ENCODE measurements around the gene RFX1. TPM values are rescaled to one million over a fixed set of nuclear protein-coding genes. Genes with fewer than 3 reads are reported as not detected.
A peak's percentile ranks its signal among the peaks of the same experiment; 100 is the strongest.

The RFX1 gene
- total and polyA plus RNA-seq, 2 of the 13 experiments (the other 11 are each of a cell fraction or from before 2014, with no cell fraction given), result 1.1 to 1.3 TPM

DNA sequence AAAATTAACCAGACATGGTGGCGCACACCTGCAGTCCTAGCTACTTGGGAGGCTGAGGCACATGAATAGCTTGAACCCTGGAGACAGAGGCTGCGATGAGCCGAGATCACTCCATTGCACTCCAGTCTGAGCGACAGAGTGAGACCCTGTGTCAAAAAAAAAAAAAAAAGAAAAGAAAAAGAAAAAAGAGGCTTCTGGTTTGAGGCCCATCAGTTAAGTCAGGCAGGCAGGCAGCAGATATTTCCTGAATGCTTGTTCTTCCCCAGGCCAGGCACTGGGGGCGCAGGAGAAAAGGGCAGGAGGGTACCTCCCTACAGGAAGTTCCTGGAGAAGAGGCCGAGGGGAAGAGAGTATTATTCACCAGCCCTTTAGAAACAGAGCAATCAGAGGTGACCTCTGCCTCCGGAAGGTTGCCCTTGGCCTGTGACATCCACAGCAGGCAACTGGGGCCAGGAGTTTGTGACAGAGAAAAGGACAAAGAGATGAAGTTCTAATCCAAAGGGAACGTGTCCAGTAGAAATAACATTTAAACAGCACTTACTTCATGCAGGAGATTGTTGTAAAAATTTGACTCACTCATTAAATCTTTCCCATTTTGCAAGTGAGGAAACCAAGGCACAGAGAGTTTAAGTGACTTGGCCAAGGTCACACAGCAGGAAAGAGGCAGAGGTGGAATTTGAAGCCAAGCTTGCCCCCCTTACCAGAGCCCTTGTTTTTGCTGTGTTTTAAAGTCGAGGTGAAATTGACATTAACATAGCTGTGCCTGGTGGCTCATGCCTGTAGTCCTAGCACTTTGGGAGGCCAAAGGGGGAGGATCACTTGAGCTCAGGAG, 17.5 kb upstream of the RFX1 start:
- no peak overlapping the region for H3K4me3 ChIP-seq (replicated peaks in 1 of 3; ENCODE audit: insufficient read depth in 1 of 3, low read depth in 2 of 3, low read length in 3 of 3)
- no peak overlapping the region for H3K9ac ChIP-seq (ENCODE audit: insufficient read depth, low read depth, low read length)
- peaks cover 0 to 10% of the 10 kb centered on the region in 2 experiments; a peak in 2 of 5 replicates for H3K27me3 ChIP-seq (ENCODE audit: control insufficient read depth in 1 of 2, insufficient read depth in 2 of 2, low read length in 2 of 2)
- no TSS peak for BruUV-seq (replicated peaks)
- FAIRE-seq, result peak; percentile 93
- POLR2A ChIA-PET, result no interaction called here
- DNase-seq (ENCODE audit: low spot score), result peak; percentile 85
- peaks cover 45% of the 10 kb centered on the region for H3K4me1 ChIP-seq (ENCODE audit: insufficient read depth, low read length)
- peak overlapping the region; percentile 28 for H3K27ac ChIP-seq (ENCODE audit: extremely low read length, insufficient read depth, low read length)
- H3K79me2 ChIP-seq (ENCODE audit: insufficient read depth, low read length), result no peaks in the 10 kb centered on the region
- ATAC-seq, result peak; percentile 96
- no peaks in the 10 kb centered on the region for H4K20me1 ChIP-seq (ENCODE audit: insufficient read depth, low read length)
- no peak overlapping the region for H2AFZ ChIP-seq (ENCODE audit: low read length)
- WGBS (ENCODE audit: low lambda C conversion rate), result 27% methylated on average over 9 of the region's 9 CpGs
- H3K36me3 ChIP-seq (replicated peaks in 1 of 2; ENCODE audit: control insufficient read depth in 1 of 2, insufficient read depth in 2 of 2, low read length in 2 of 2), result no peaks in the 10 kb centered on the region
- in situ Hi-C loops (cut with HindIII; ENCODE audit: extremely low pct_ligation_motif_present, low pct_unique_long_range_greater_than_20kb) (no loop called here), intact Hi-C loops (cut with micrococcal nuclease; ENCODE audit: unreplicated experiment) (loop anchor here (2.0 kb wide), 1 partner anchor 117 kb away; the partner anchor contains the start of genes BRME1 and CC2D1A)
- CTCF ChIA-PET (ENCODE audit: low intra/inter-chr PET ratio, low total read pairs), result no interaction called here
- peak overlapping the region; percentile 33 for H3K4me2 ChIP-seq (ENCODE audit: low read depth, low read length)
- no peaks in the 10 kb centered on the region for H3K9me3 ChIP-seq (ENCODE audit: low read length)
- TF ChIP-seq KDM2A (CRISPR knock-in tag; IDR thresholded peaks at IDR 0.05; ENCODE audit: borderline replicate concordance, low read depth) (peak; percentile 15; the same call in 1 of the 2 replicates), ADNP (CRISPR knock-in tag; IDR thresholded peaks at IDR 0.05) (0 out of 2 replicates have a peak, but pooled peaks have one; percentile 27), CCDC6 (CRISPR knock-in tag; IDR thresholded peaks at IDR 0.05) (0 out of 2 replicates have a peak, but pooled peaks have one; percentile 55), ZNF878 (CRISPR knock-in tag; IDR thresholded peaks at IDR 0.05) (peak; percentile 56; the same call in 1 of the 2 replicates), KAT8 (CRISPR knock-in tag; IDR thresholded peaks at IDR 0.05) (peak; percentile 77), EP300 (IDR thresholded peaks at IDR 0.05; ENCODE audit: low read depth in 2 of 2, low read length in 2 of 2) (peak in 1 of 2 experiments; percentile 38; a peak in 1 of 4 replicates), EP300 (CRISPR knock-in tag; IDR thresholded peaks at IDR 0.05; ENCODE audit: borderline replicate concordance) (no peak), ZBTB7B (CRISPR knock-in tag; IDR thresholded peaks at IDR 0.05) (peak; percentile 32; the same call in 1 of the 2 replicates), GATAD1 (CRISPR knock-in tag; IDR thresholded peaks at IDR 0.05) (0 out of 2 replicates have a peak, but pooled peaks have one; percentile 25), NR2C2 (CRISPR knock-in tag; IDR thresholded peaks at IDR 0.05; ENCODE audit: borderline replicate concordance) (peak; percentile 72; the same call in 1 of the 2 replicates), MED1 (CRISPR knock-in tag; IDR thresholded peaks at IDR 0.05) (peak; percentile 56; the same call in 1 of the 2 replicates), MAFG (CRISPR knock-in tag; IDR thresholded peaks at IDR 0.05) (no peak), ZFP41 (CRISPR knock-in tag; IDR thresholded peaks at IDR 0.05; ENCODE audit: borderline replicate concordance) (no peak), ELF3 (CRISPR knock-in tag; IDR thresholded peaks at IDR 0.05) (peak; percentile 97)
- TF ChIP-seq, protein P1, sequence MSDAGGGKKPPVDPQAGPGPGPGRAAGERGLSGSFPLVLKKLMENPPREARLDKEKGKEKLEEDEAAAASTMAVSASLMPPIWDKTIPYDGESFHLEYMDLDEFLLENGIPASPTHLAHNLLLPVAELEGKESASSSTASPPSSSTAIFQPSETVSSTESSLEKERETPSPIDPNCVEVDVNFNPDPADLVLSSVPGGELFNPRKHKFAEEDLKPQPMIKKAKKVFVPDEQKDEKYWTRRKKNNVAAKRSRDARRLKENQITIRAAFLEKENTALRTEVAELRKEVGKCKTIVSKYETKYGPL (CRISPR knock-in tag; IDR thresholded peaks at IDR 0.05), result no peak
- TF ChIP-seq, protein P2, sequence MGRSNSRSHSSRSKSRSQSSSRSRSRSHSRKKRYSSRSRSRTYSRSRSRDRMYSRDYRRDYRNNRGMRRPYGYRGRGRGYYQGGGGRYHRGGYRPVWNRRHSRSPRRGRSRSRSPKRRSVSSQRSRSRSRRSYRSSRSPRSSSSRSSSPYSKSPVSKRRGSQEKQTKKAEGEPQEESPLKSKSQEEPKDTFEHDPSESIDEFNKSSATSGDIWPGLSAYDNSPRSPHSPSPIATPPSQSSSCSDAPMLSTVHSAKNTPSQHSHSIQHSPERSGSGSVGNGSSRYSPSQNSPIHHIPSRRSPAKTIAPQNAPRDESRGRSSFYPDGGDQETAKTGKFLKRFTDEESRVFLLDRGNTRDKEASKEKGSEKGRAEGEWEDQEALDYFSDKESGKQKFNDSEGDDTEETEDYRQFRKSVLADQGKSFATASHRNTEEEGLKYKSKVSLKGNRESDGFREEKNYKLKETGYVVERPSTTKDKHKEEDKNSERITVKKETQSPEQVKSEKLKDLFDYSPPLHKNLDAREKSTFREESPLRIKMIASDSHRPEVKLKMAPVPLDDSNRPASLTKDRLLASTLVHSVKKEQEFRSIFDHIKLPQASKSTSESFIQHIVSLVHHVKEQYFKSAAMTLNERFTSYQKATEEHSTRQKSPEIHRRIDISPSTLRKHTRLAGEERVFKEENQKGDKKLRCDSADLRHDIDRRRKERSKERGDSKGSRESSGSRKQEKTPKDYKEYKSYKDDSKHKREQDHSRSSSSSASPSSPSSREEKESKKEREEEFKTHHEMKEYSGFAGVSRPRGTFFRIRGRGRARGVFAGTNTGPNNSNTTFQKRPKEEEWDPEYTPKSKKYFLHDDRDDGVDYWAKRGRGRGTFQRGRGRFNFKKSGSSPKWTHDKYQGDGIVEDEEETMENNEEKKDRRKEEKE (IDR thresholded peaks at IDR 0.05), result no peak
- TF ChIP-seq, protein P3, sequence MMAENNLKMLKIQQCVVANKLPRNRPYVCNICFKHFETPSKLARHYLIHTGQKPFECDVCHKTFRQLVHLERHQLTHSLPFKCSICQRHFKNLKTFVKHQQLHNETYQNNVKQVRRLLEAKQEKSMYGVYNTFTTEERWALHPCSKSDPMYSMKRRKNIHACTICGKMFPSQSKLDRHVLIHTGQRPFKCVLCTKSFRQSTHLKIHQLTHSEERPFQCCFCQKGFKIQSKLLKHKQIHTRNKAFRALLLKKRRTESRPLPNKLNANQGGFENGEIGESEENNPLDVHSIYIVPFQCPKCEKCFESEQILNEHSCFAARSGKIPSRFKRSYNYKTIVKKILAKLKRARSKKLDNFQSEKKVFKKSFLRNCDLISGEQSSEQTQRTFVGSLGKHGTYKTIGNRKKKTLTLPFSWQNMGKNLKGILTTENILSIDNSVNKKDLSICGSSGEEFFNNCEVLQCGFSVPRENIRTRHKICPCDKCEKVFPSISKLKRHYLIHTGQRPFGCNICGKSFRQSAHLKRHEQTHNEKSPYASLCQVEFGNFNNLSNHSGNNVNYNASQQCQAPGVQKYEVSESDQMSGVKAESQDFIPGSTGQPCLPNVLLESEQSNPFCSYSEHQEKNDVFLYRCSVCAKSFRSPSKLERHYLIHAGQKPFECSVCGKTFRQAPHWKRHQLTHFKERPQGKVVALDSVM (CRISPR knock-in tag; IDR thresholded peaks at IDR 0.05), result peak; percentile 59; the same call in 1 of the 2 replicates
